ENCODE measurements around the gene HPD.
A peak's percentile ranks its signal among the peaks of the same experiment; 100 is the strongest.

HPD gene

GRCh38 chr12:121828826-121829225 lies 29.8 kb downstream of the HPD start:
- no peak for DNase-seq (ENCODE audit: low spot score)

GRCh38 chr12:121828306-121828705 lies 30.4 kb downstream of the HPD start:
- DNase-seq (ENCODE audit: low spot score) = no peak

GRCh38 chr12:121827351-121828099 lies 31.1 kb downstream of the HPD start:
- DNase-seq (ENCODE audit: low spot score) = no peak

GRCh38 chr12:121826318-121827150 lies 32.1 kb downstream of the HPD start:
- DNase-seq (ENCODE audit: low spot score) = no peak

- no peak for DNase-seq (ENCODE audit: low spot score)
Observed at GRCh38 chr12:121825041-121825523, 33.6 kb downstream of the HPD start.

GRCh38 chr12:121823727-121824115 lies 34.9 kb downstream of the HPD start:
- DNase-seq (ENCODE audit: low spot score) = no peak

- DNase-seq (ENCODE audit: low spot score) = peak; percentile 57
Observed at GRCh38 chr12:121823101-121823726, 35.4 kb downstream of the HPD start.

- DNase-seq (ENCODE audit: low spot score) = no peak
Observed at GRCh38 chr12:121822393-121823100, 36.1 kb downstream of the HPD start.

- no peak for DNase-seq (ENCODE audit: low spot score)
Observed at GRCh38 chr12:121820056-121820455, 38.6 kb downstream of the HPD start.

- DNase-seq (ENCODE audit: low spot score) = no peak
Observed at GRCh38 chr12:121819212-121819949, 39.3 kb downstream of the HPD start.

GRCh38 chr12:121817648-121818043 lies 41.0 kb downstream of the HPD start:
- no peak for DNase-seq (ENCODE audit: low spot score)

- no peak for DNase-seq (ENCODE audit: low spot score)
Observed at GRCh38 chr12:121816925-121817647, 41.6 kb downstream of the HPD start.

- no peak for DNase-seq (ENCODE audit: low spot score)
Observed at GRCh38 chr12:121815263-121815662, 43.4 kb downstream of the HPD start.

GRCh38 chr12:121814429-121815119 lies 44.1 kb downstream of the HPD start:
- DNase-seq (ENCODE audit: low spot score) = no peak

GRCh38 chr12:121813951-121814350 lies 44.7 kb downstream of the HPD start:
- no peak for DNase-seq (ENCODE audit: low spot score)

- DNase-seq (ENCODE audit: low spot score) = no peak
Observed at GRCh38 chr12:121812921-121813896, 45.5 kb downstream of the HPD start.

- peak; percentile 95 for DNase-seq (ENCODE audit: low spot score)
Observed at GRCh38 chr12:121812320-121812871, 46.3 kb downstream of the HPD start.

All from iPS-NIHi11 (cell line).